ENCODE results near the gene CDR2.

Gene CDR2

GRCh38 chr16:22325598-22326368, 48.6 kb downstream of the CDR2 start:
- TF ChIP-seq CTCF (IDR thresholded peaks at IDR 0.05; ENCODE audit: low read depth, low read length): no peak
- no peak for DNase-seq
- H3K36me3 ChIP-seq: peaks cover 89% of the 10 kb centered on the region

GRCh38 chr16:22324787-22325597, 49.4 kb downstream of the CDR2 start:
- no peak for TF ChIP-seq CTCF (IDR thresholded peaks at IDR 0.05; ENCODE audit: low read depth, low read length)
- Histone ChIP-seq H3K9me3 (ENCODE audit: severe bottlenecking) (no peaks in the 10 kb centered on the region), H3K27me3 (ENCODE audit: insufficient read depth, low read depth, severe bottlenecking) (no peaks in the 10 kb centered on the region), H3K27ac (no peak overlapping the region), H3K36me3 (peaks cover 89% of the 10 kb centered on the region), H3K4me3 (ENCODE audit: low read depth, low read length) (no peak overlapping the region)
- DNase-seq: no peak

More at GRCh38 chr16:22325598-22326368, 48.6 kb downstream of the CDR2 start:
- H3K4me3 ChIP-seq (ENCODE audit: low read depth, low read length): no peak overlapping the region
- no peak overlapping the region for H3K27ac ChIP-seq
- no peaks in the 10 kb centered on the region for H3K27me3 ChIP-seq (ENCODE audit: insufficient read depth, low read depth, severe bottlenecking)
- no peaks in the 10 kb centered on the region for H3K9me3 ChIP-seq (ENCODE audit: severe bottlenecking)

GRCh38 chr16:22323959-22324786, 50.2 kb downstream of the CDR2 start:
- no peak for TF ChIP-seq CTCF (IDR thresholded peaks at IDR 0.05; ENCODE audit: low read depth, low read length)
- peaks cover 96% of the 10 kb centered on the region for H3K36me3 ChIP-seq

GRCh38 chr16:22323173-22323958, 51.1 kb downstream of the CDR2 start:
- Histone ChIP-seq H3K4me3 (ENCODE audit: low read depth, low read length) (no peak overlapping the region), H3K27ac (no peak overlapping the region), H3K27me3 (ENCODE audit: insufficient read depth, low read depth, severe bottlenecking) (no peaks in the 10 kb centered on the region), H3K36me3 (peaks cover 96% of the 10 kb centered on the region), H3K9me3 (ENCODE audit: severe bottlenecking) (no peaks in the 10 kb centered on the region)
- TF ChIP-seq CTCF (IDR thresholded peaks at IDR 0.05; ENCODE audit: low read depth, low read length): no peak
- no peak for DNase-seq

More at GRCh38 chr16:22323959-22324786, 50.2 kb downstream of the CDR2 start:
- DNase-seq: no peak
- no peaks in the 10 kb centered on the region for H3K9me3 ChIP-seq (ENCODE audit: severe bottlenecking)
- H3K27ac ChIP-seq: no peak overlapping the region
- H3K4me3 ChIP-seq (ENCODE audit: low read depth, low read length): no peak overlapping the region
- no peaks in the 10 kb centered on the region for H3K27me3 ChIP-seq (ENCODE audit: insufficient read depth, low read depth, severe bottlenecking)

- Histone ChIP-seq H3K27ac (no peak overlapping the region), H3K27me3 (ENCODE audit: insufficient read depth, low read depth, severe bottlenecking) (no peaks in the 10 kb centered on the region), H3K9me3 (ENCODE audit: severe bottlenecking) (no peaks in the 10 kb centered on the region), H3K36me3 (peaks cover 96% of the 10 kb centered on the region), H3K4me3 (ENCODE audit: low read depth, low read length) (no peak overlapping the region)
- no peak for TF ChIP-seq CTCF (IDR thresholded peaks at IDR 0.05; ENCODE audit: low read depth, low read length)
- no peak for DNase-seq
Measured at GRCh38 chr16:22322741-22323140, 51.7 kb downstream of the CDR2 start.
